ENCODE data around the gene PDPN. TPM values are rescaled to one million over a fixed set of nuclear protein-coding genes. Genes with fewer than 3 reads are reported as not detected.

The PDPN gene
- total RNA-seq, 1 donor from 2014 or later: 2.2 TPM

- Mint-ChIP-seq H3K4me1 (peaks cover 11% of the 10 kb centered on the region), H3K9me3 (no peaks in the 10 kb centered on the region), H3K27me3 (ENCODE audit: insufficient read depth, low read depth) (peaks cover 9% of the 10 kb centered on the region), H3K36me3 (no peaks in the 10 kb centered on the region), H3K4me3 (no peak overlapping the region), H3K27ac (no peak overlapping the region)
- DNase-seq (ENCODE audit: low spot score): no peak
- Histone ChIP-seq H3K9ac (no peak overlapping the region), H3K27me3 (no peaks in the 10 kb centered on the region), H3K36me3 (no peaks in the 10 kb centered on the region), H4K20me1 (ENCODE audit: low read depth) (no peaks in the 10 kb centered on the region), H3K4me1 (peaks cover 9% of the 10 kb centered on the region), H3K4me3 (no peak overlapping the region), H3K79me2 (ENCODE audit: low read depth) (no peaks in the 10 kb centered on the region), H3K27ac (no peak overlapping the region), H2AFZ (replicated peaks) (no peak overlapping the region), H3K9me3 (ENCODE audit: low read depth) (no peaks in the 10 kb centered on the region), H3F3A (ENCODE audit: low read depth) (no peaks in the 10 kb centered on the region), H3K4me2 (no peak overlapping the region)
- TF ChIP-seq EZH2 (IDR thresholded peaks at IDR 0.05) (no peak), EZH2phosphoT487 (IDR thresholded peaks at IDR 0.05) (no peak), CTCF (IDR thresholded peaks at IDR 0.05) (no peak)
These were observed 36.8 kb upstream of the PDPN start for GRCh38 chr1:13546791-13547190.

GRCh38 chr1:13548281-13548680, 35.4 kb upstream of the PDPN start:
- Mint-ChIP-seq H3K27ac (no peak overlapping the region), H3K4me3 (no peak overlapping the region), H3K36me3 (no peaks in the 10 kb centered on the region), H3K4me1 (peaks cover 11% of the 10 kb centered on the region), H3K9me3 (no peaks in the 10 kb centered on the region), H3K27me3 (ENCODE audit: insufficient read depth, low read depth) (peaks cover 9% of the 10 kb centered on the region)
- Histone ChIP-seq H3K9me3 (ENCODE audit: low read depth) (no peaks in the 10 kb centered on the region), H3K4me3 (no peak overlapping the region), H3K79me2 (ENCODE audit: low read depth) (no peaks in the 10 kb centered on the region), H3F3A (ENCODE audit: low read depth) (no peaks in the 10 kb centered on the region), H2AFZ (replicated peaks) (no peak overlapping the region), H3K36me3 (no peaks in the 10 kb centered on the region), H3K27ac (no peak overlapping the region), H3K4me1 (peaks cover 9% of the 10 kb centered on the region), H3K9ac (no peak overlapping the region), H3K4me2 (no peak overlapping the region), H3K27me3 (no peaks in the 10 kb centered on the region), H4K20me1 (ENCODE audit: low read depth) (no peaks in the 10 kb centered on the region)
- DNase-seq (ENCODE audit: low spot score): no peak
- no peak for TF ChIP-seq EZH2phosphoT487 (IDR thresholded peaks at IDR 0.05)
- no peak for TF ChIP-seq CTCF (IDR thresholded peaks at IDR 0.05)
- no peak for TF ChIP-seq EZH2 (IDR thresholded peaks at IDR 0.05)

GRCh38 chr1:13549021-13549420, 34.6 kb upstream of the PDPN start:
- Mint-ChIP-seq H3K4me1 (peaks cover 6% of the 10 kb centered on the region), H3K27ac (no peak overlapping the region)

More at GRCh38 chr1:13549021-13549420, 34.6 kb upstream of the PDPN start:
- no peak overlapping the region for H2AFZ ChIP-seq (replicated peaks)
- no peaks in the 10 kb centered on the region for H3K36me3 ChIP-seq
- H3F3A ChIP-seq (ENCODE audit: low read depth): no peaks in the 10 kb centered on the region
- H3K4me3 ChIP-seq: no peak overlapping the region
- H3K9ac ChIP-seq: no peak overlapping the region
- H3K36me3 Mint-ChIP-seq: no peaks in the 10 kb centered on the region
- H3K4me3 Mint-ChIP-seq: no peak overlapping the region
- H3K9me3 Mint-ChIP-seq: no peaks in the 10 kb centered on the region
- peaks cover 7% of the 10 kb centered on the region for H3K27me3 Mint-ChIP-seq (ENCODE audit: insufficient read depth, low read depth)
- no peaks in the 10 kb centered on the region for H3K79me2 ChIP-seq (ENCODE audit: low read depth)
- no peak overlapping the region for H3K27ac ChIP-seq
- no peak for DNase-seq (ENCODE audit: low spot score)
- no peaks in the 10 kb centered on the region for H3K9me3 ChIP-seq (ENCODE audit: low read depth)
- no peak for TF ChIP-seq CTCF (IDR thresholded peaks at IDR 0.05)
- no peak for TF ChIP-seq EZH2 (IDR thresholded peaks at IDR 0.05)
- no peak for TF ChIP-seq EZH2phosphoT487 (IDR thresholded peaks at IDR 0.05)
- H3K27me3 ChIP-seq: no peaks in the 10 kb centered on the region
- H3K4me1 ChIP-seq: peaks cover 3% of the 10 kb centered on the region
- no peaks in the 10 kb centered on the region for H4K20me1 ChIP-seq (ENCODE audit: low read depth)
- H3K4me2 ChIP-seq: no peak overlapping the region
